Left lobe of liver (tissue), 2 donors: ENCODE data around the gene KLHDC4. TPM values are rescaled to one million over a fixed set of nuclear protein-coding genes. Genes with fewer than 3 reads are reported as not detected.
"Not testable (repeated sequence)": the region's sequence is repeated elsewhere in the genome, so short reads cannot be mapped to it uniquely, and the experiment has no call there.

Source experiments
- ATAC-seq: fragments of 200-7000 bp; cut with Tn5 transposase; one replicate; pipeline ENCODE4 v1.9.1; 2020; ENCODE audit warnings: mild to moderate bottlenecking, moderate library complexity
- DNase-seq: peaks from one replicate; pipeline ENCODE4 v3.0.0-alpha.2; 2020; ENCODE audit warnings: low spot score
- total RNA-seq: library from RNA; stranded (reverse); gene quantifications from one replicate; pipeline ENCODE4 v1.2.1, GENCODE V29; 2021
- donor health status: DM: no; HTN: no; CAD: no; lungs with moderate emphysema.
- donor health status: DM: no; HTN: yes; CAD: no.

The KLHDC4 gene
- total RNA-seq, 1 donor from 2014 or later = 17.2 TPM

DNA sequence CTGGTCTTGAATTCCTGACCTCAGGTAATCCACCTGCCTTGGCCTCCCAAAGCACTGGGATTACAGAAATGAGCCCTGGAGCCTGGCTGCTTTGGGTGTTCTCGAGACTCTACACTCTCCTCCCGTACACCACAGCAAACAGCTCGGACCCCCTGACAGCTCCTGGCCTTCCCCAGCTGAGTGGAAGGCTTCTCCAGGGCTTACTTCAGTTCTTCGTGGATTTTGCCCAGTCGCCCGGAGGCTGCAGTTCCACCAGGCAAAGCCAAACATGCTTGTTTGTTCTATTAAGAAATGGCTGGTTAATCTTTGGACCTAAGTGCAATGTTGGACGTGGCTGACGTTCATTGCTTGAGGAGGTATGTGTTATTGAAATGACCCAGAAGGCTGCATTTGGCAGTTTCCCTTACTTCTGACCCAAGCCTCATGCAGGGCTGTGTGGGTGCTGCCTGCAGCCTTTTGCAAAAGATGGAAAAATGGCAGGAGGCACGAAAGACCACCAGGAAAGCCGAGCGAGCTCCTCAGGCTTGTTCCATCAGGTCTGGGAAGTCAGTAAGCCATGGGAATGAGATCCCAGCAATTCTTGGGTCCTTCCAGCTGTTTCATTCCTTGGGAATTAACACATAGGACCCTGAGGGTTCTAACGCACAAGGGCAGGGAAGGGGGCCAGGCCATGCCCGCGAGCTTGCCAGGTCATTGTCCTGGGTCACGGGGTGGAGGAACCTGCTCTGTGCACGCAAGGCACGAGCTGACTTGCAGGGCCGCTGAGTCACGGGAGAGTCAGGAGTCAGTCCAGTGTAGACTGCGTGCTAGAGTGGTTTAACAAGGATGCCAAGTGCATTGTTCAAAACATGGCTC, 23.9 kb upstream of the KLHDC4 start:
- peak; percentile 63 for ATAC-seq
- peak; percentile 88 for DNase-seq

- ATAC-seq (peak; percentile 19), DNase-seq (peak; percentile 79)
These were observed 23.1 kb upstream of the KLHDC4 start for GRCh38 chr16:87788730-87789436.

DNA sequence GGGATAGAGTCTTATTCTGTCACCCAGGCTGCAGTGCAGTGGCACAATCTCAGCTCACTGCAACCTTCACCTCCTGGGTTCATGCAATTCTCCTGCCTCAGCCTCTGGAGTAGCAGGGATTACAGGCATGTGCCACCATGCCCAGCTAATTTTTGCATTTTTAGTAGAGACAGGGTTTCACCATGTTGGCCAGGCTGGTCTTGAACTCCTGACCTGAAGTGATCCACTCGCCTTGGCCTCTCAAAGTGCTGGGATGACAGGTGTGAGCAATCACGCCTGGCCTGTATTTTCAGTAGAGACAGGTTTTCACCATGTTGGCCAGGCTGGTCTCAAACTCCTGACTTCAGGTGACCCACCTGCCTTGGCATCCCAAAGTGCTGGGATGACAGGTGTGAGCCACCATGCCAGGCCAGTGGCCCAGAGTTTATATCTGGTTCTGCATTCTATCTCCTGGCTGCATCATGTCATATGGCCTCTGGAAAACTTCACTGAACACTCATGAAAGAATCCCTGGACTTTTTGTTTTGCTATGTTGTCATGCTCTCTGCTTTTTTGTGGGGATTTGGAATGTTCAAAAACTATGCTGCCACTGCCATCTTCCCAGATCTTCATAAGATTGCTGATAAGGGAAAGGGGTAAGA, 21.8 kb upstream of the KLHDC4 start:
- not testable (repeated sequence) for ATAC-seq, DNase-seq

- DNase-seq = peak; percentile 58
These were observed 19.0 kb upstream of the KLHDC4 start for GRCh38 chr16:87784812-87785211.

GRCh38 chr16:87782033-87782432, 16.2 kb upstream of the KLHDC4 start:
- ATAC-seq (no peak), DNase-seq (no peak)

More at GRCh38 chr16:87784812-87785211, 19.0 kb upstream of the KLHDC4 start:
- peak; percentile 60 for ATAC-seq

DNA sequence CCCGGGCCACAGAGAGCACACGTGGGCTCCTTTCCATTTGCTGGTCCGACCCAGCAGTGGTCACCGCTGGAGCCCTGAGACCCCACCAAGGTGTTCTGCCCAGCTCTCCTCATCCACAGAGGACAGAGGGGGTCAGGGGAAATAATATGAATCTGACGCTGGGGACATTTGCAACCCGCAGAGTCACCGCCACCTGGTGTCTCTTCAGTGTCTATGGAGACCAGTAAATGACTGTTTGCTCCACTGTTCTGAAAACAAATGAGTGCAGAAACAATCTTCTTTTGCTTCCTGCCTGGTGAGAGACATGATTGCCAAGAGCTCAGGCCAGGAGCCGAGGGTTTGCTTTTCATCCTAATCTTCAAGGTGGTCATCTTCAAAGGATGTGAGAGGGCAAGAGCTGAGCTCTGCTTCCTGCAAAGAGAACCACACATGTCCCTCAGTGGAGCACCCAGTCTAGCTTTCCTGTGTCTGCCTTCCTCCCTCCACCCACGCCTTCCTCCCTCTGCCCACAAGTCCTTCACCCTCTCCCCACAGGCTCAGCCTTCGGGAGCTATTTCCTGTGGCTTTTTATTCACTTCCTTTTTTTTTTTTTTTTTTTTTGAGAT, 14.7 kb upstream of the KLHDC4 start:
- ATAC-seq (no peak), DNase-seq (no peak)

DNA sequence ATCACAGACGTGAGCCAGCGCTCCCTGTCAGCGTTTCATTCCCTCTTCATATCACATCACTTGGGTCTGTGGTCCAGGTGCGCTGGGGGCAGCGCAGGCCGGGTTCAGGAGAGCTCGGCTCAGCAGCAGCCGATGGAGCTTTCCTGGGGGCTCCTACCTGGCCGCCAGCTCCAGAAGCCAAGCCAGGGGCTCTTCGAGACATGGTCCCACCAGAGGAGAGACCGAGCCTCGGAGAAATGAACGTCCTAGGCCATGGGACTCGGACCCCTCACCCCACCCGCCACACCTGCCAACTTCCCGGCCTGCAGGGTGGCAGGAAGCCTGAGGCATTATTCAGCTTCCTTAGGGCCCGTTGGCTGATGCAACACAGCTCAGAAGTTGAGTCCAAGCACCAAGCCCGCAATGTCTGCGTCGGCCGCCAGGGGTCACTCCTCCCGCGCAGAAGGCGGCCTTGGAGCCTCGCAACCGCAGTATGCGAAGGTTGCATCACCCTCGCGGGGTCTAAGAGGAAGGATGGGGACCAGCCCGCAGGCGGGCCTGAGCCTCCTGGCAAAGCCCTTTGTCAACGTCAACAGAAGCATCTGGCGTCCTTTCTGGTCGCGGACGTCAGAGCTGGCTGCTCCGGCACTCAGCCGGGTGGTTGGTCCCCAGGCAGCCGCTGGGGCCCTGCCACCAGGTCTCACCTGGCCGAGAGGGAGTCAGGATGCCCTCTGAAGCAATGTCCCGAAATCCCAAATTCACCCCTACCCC, 13.2 kb upstream of the KLHDC4 start:
- DNase-seq (peak; percentile 91), ATAC-seq (peak; percentile 92)

DNA sequence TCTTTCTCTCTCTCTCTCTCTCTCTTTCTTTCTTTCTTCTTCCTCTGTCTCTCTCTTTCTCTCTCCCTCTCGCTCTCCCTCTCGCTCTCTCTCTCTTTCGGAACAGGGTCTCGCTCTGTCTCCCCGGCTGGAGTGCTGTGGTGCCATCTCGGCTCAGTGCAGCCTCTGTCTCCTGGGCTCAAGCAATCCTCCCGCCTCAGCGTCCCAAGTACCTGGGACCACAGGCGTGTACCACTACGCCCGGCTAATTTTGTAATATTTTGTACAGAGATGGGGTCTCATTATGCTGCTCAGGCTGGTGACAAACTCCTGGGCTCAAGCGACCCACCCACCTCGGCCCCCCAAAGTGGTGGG, 12.7 kb upstream of the KLHDC4 start:
- DNase-seq = no peak
- ATAC-seq = no peak

DNA sequence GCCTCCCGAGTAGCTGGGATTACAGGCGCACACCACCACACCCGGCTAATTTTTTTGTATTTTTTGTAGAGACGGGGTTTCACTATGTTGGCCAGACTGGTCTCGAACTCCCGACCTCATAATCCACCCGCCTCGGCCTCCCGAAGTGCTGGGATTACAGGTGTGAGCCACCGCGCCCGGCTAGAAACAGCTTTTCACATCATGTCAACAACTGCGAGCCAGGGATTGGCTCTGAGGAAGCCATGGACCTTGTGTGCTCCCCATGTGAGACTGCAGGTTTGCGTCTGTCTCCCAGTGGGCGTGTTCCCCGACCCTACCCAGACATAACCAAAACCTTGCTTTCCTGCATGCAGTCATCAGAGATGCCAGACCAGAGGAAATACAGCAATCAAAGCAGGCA, 8.1 kb upstream of the KLHDC4 start:
- not testable (repeated sequence) for ATAC-seq, DNase-seq

DNA sequence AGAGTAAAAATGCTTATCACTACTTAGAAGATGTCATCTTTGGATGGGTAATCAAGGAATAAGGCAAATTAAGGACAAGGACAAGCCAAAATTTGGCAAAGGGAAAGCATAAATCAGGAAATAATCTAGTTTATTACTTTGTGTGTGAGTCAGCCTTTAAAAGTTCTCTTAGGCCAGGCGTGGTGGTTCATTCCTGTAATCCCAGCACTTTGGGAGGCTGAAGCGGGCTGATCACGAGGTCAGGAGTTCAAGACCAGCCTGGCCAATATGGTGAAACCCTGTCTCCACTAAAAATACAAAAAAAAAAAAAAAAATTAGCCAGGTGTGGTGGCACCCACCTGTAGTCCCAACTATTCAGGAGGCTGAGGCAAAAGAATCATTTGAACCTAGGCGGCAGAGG, 1.7 kb upstream of the KLHDC4 start:
- DNase-seq, ATAC-seq: not testable (repeated sequence)

DNA sequence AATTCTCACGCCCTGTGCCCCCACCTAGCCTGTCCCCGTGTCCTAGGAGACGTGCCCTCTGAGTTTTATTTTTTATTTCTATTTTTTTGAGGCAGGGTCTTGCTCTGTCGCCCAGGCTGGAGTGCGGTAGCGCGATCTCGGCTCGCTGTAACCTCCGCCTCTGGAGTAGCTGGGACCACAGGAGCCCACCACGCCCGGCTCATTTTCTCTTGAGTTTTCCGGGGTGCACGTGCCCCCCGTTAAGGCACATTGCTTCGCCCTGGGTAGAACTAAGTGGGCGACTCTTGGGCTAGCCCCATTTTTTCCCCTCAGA, 655 bp upstream of the KLHDC4 start:
- no peak for ATAC-seq
- no peak for DNase-seq

DNA sequence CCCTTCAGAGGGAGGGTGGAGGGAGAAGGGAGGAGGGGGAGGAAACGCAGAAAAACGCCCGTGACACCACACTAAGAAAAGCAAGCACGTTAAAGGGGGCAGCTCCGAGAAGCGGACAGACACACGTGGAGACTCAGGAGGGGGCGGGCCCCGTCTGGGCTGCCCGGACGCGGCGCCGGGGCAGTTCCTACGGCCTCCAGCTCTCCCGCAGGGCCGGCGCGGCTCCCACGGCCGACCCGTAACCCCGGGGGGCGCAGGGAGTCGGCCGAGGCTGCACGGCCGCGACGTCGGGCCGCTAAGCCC, 362 bp downstream of the KLHDC4 start:
- ATAC-seq (peak; percentile 38), DNase-seq (no peak)

DNA sequence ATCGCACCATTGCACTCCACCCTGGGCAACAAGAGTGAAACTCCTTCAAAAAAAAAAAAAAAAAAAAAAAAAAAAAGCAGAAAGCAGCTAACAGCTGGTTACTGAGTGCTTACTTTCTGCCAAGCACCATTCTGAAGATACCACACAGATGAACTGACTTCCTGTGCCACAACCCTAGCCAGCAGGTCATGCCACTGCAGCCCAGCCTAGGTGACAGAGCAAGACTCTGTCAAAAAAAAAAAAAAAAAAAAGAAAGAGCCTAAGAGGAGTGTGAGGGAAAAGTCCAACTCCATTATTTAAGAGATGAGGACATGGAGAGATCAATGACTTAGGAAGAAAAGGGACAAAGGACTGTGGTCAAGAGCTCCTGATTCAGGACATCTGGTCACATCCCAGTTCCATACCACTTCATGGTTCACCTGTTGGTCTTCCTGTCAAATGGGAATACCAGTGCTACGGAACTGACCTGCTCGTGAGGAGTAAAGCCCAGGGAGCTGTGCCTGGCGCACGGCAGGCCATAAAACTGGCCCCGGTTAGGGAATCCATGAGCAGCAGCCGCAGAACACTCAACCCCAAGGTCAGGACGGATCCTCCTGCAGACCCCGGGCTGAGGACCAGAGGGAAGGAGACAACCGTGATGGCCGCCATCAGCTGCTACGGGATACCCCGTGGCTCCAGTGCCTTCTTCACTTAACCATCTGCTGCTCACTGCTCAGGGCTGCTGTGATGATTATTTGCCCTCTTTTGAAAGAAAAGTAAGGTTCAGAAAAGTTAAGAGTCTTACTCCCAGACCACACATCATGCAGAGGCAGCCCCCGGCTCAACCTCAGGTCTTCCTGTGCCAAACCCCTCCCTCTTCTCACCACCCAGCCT, 950 bp downstream of the KLHDC4 start:
- DNase-seq (no peak), ATAC-seq (no peak)

GRCh38 chr16:87762620-87763019, 3.2 kb downstream of the KLHDC4 start:
- DNase-seq (no peak), ATAC-seq (no peak)

DNA sequence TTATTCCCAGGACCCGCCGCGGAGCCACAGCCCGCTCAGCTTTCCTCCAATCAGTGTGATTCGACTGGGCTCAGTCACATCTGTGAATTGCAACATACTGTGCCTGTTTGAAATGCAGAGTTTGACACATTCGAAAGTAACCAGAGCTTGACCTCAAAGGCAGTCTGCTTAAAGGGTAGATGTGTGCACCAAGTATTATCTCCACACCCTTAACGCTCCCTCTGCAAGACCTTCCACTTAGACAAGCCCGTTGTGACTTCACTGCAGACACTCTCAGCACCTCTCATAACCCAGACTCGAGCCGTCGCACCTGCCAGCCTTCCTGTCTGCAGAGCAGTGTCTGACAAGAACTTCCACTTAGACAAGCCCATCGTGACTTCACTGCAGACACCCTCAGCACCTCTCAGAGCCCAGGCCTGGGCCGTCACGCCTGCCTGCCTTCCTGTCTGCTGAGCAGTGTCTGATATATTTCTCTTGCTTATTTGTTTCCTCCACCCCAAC, 3.7 kb downstream of the KLHDC4 start:
- ATAC-seq = no peak
- no peak for DNase-seq

DNA sequence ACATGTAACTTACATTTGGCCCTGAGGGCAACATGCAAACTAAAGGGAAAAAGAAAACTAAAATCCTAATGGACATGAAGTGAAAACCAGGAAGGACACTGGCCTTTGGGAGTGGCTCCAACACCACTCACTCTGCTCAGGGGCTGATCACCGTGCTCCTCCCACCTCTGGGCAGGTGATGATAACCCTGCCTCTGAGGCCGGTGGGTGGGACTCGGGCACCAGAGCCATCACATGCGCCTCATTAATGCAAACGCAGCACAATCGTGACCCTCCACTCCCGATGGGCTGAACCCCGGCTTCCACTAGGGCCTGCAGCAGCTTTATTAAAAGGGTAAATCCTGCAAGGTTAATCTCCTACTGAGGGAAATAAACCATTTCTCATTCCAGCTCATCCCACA, 4.7 kb downstream of the KLHDC4 start:
- DNase-seq (no peak), ATAC-seq (no peak)

DNA sequence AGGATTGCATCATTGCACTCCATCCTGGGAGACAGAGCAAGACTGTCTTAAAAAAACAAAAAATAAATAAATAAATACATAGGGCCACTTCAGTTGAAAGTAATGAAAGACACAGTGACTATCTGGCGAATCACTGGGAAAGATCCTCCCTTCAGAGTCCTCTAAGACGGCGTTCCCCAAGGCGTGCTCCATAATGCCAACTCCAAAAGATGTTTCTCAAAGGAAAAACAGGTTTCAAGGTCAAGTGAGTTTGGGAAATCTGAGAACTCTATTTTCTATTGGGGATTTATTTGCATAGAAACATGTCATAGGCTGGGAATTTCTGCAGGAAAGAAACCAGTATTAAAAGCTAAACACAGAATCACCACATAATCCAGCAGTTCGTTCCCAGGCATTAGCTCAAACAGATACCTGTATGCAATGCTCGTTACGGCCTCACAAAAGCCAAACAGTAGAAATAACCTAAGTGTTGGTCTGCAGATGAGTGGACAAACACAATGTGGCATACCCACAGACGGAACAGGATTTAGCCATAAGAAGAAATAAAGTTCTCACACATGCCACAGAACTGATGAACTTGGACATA, 7.9 kb downstream of the KLHDC4 start:
- DNase-seq = no peak
- ATAC-seq = no peak

GRCh38 chr16:87754535-87754934, 11.3 kb downstream of the KLHDC4 start:
- DNase-seq = no peak
- no peak for ATAC-seq

DNA sequence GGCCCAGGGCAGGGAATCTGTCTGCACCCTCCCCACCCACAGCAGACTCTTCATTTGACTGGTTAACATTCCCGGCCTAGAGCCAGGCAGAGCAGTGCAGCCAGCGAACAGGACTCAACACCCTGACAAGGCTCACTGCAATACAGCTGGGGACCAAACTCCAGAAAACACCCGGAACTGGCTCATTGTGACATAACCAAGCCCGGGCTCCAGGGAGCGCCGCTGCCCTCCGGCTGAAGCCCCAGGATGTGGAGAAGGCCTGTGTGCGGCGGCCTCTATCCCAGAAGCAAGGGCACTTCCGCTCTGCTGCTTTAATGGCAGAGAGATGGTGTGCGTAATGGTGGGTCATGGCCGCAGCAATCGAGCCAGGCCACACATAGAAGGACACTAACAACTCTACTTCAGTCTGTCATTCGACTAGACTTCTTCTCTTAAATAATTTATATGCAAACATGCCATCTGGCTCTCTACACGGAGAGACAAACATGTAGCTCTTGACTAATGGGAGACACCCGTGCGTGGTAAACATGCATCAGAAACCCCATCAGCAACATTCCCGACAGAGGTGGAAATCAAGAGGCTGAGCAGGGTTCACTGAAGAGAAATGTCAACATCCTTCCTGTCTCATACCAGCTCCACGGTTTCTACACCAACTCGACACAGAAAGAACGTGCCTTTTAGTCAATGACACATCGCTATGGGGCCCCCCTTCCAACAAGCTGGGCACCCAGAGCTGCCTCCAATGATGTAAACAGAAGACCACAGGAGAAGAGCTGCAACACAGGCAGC, 18.0 kb downstream of the KLHDC4 start:
- ATAC-seq = no peak
- DNase-seq = no peak
